RWPE2 (cell line): Measurements from ENCODE around the gene INO80.

Experiments
- ATAC-seq: fragments of 200-7000 bp; cut with Tn5 transposase; 3 replicates; pipeline ENCODE4 v1.9.1; 2021; ENCODE audit warnings: low read depth
- DNase-seq: peaks from one replicate; pipeline ENCODE4 v3.0.0-alpha.2; 2020; ENCODE audit warnings: low spot score
- H3K27ac ChIP-seq: fragments of 450-650 bp; 2 replicates; pipeline ENCODE4 v1.5.1; 2017; ENCODE audit warnings: mild to moderate bottlenecking; ENCODE audit not compliant: poor library complexity, severe bottlenecking
- H3K27me3 ChIP-seq: fragments of 250-450 bp; sonication (Bioruptor Pico); 2 replicates; pipeline ENCODE4 v1.5.1; 2021; ENCODE audit warnings: mild to moderate bottlenecking, moderate library complexity; ENCODE audit not compliant: insufficient read depth, poor library complexity, severe bottlenecking
- H3K36me3 ChIP-seq: fragments of 250-450 bp; sonication (Bioruptor Pico); 2 replicates; pipeline ENCODE4 v1.5.1; 2020; ENCODE audit warnings: low read depth, mild to moderate bottlenecking, moderate library complexity
- H3K4me1 ChIP-seq: fragments of 250-450 bp; sonication (Bioruptor Pico); 2 replicates; pipeline ENCODE4 v1.5.1; 2021; ENCODE audit warnings: mild to moderate bottlenecking, moderate library complexity; ENCODE audit not compliant: insufficient read depth, poor library complexity, severe bottlenecking
- H3K4me3 ChIP-seq: fragments of 250-450 bp; sonication (Bioruptor Pico); 2 replicates; pipeline ENCODE4 v1.5.1; 2021; ENCODE audit warnings: mild to moderate bottlenecking, moderate library complexity; ENCODE audit not compliant: severe bottlenecking
- H3K9me3 ChIP-seq: fragments of 250-450 bp; sonication (Bioruptor Pico); 2 replicates; pipeline ENCODE4 v1.5.1; 2021; ENCODE audit warnings: mild to moderate bottlenecking, moderate library complexity; ENCODE audit not compliant: severe bottlenecking
- TF ChIP-seq, protein P1 (sequence below): fragments of 450-650 bp; IDR thresholded peaks from one replicate; pipeline ENCODE4 v1.5.1; 2017; ENCODE audit warnings: mild to moderate bottlenecking, moderate library complexity; ENCODE audit not compliant: poor library complexity, severe bottlenecking

Gene INO80

GRCh38 chr15:41125931-41126642 lies 10.0 kb upstream of the INO80 start:
- Histone ChIP-seq H3K27me3 (no peaks in the 10 kb centered on the region), H3K36me3 (no peaks in the 10 kb centered on the region), H3K4me3 (no peak overlapping the region), H3K9me3 (no peaks in the 10 kb centered on the region), H3K27ac (no peak overlapping the region), H3K4me1 (no peaks in the 10 kb centered on the region)
- DNase-seq (no peak), ATAC-seq (peak; percentile 19; the same call in 2 of the 3 replicates)
- TF ChIP-seq, protein P1, sequence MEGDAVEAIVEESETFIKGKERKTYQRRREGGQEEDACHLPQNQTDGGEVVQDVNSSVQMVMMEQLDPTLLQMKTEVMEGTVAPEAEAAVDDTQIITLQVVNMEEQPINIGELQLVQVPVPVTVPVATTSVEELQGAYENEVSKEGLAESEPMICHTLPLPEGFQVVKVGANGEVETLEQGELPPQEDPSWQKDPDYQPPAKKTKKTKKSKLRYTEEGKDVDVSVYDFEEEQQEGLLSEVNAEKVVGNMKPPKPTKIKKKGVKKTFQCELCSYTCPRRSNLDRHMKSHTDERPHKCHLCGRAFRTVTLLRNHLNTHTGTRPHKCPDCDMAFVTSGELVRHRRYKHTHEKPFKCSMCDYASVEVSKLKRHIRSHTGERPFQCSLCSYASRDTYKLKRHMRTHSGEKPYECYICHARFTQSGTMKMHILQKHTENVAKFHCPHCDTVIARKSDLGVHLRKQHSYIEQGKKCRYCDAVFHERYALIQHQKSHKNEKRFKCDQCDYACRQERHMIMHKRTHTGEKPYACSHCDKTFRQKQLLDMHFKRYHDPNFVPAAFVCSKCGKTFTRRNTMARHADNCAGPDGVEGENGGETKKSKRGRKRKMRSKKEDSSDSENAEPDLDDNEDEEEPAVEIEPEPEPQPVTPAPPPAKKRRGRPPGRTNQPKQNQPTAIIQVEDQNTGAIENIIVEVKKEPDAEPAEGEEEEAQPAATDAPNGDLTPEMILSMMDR, result no peak

- ATAC-seq, result no peak
- Histone ChIP-seq H3K4me1 (no peaks in the 10 kb centered on the region), H3K36me3 (no peaks in the 10 kb centered on the region), H3K27ac (no peak overlapping the region), H3K9me3 (no peaks in the 10 kb centered on the region), H3K27me3 (no peaks in the 10 kb centered on the region), H3K4me3 (no peak overlapping the region)
- DNase-seq, result no peak
- TF ChIP-seq, protein P1, result no peak
Observed at GRCh38 chr15:41125063-41125669, 9.1 kb upstream of the INO80 start.

- no peaks in the 10 kb centered on the region for H3K36me3 ChIP-seq
- DNase-seq (no peak), ATAC-seq (no peak)
- H3K27me3 ChIP-seq, result no peaks in the 10 kb centered on the region
- TF ChIP-seq, protein P1, result no peak
- H3K4me1 ChIP-seq, result no peaks in the 10 kb centered on the region
- no peaks in the 10 kb centered on the region for H3K9me3 ChIP-seq
- H3K27ac ChIP-seq, result no peak overlapping the region
- H3K4me3 ChIP-seq, result no peak overlapping the region
Observed at GRCh38 chr15:41124058-41124457, 8.0 kb upstream of the INO80 start.

- TF ChIP-seq, protein P1, result no peak
- DNase-seq (no peak), ATAC-seq (no peak)
- Histone ChIP-seq H3K36me3 (no peaks in the 10 kb centered on the region), H3K4me3 (no peak overlapping the region), H3K27ac (no peak overlapping the region), H3K9me3 (no peaks in the 10 kb centered on the region), H3K4me1 (no peaks in the 10 kb centered on the region), H3K27me3 (no peaks in the 10 kb centered on the region)
Observed at GRCh38 chr15:41122849-41123248, 6.8 kb upstream of the INO80 start.

DNA sequence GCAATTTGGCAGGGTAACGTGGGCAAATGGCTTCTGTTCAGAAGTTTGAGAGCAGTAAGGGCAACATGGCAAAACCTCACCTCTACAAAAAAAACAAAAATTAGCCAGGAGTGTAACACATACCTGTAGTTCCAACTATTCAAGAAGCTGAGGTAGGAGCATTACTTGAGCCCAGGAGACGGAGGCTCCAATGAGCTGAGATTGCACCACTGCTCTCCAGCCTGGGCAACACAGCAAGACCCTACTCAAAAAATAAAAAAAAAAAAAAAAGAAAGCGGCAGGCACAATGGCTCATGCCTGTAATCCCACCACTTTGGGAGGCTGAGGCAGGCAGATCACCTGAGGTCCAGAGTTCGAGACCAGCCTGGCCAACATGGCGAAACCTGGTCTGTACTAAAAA lies 5.9 kb upstream of the INO80 start:
- Histone ChIP-seq H3K4me3 (no peak overlapping the region), H3K9me3 (no peaks in the 10 kb centered on the region), H3K27ac (no peak overlapping the region), H3K27me3 (no peaks in the 10 kb centered on the region), H3K4me1 (peaks cover 3% of the 10 kb centered on the region), H3K36me3 (no peaks in the 10 kb centered on the region)
- TF ChIP-seq, protein P1, result no peak
- ATAC-seq, result no peak
- DNase-seq, result no peak
